ENCODE data around the gene CCT4. TPM values are rescaled to one million over a fixed set of nuclear protein-coding genes. Genes with fewer than 3 reads are reported as not detected.
"Not testable (repeated sequence)": the region's sequence is repeated elsewhere in the genome, so short reads cannot be mapped to it uniquely, and the experiment has no call there.

CCT4 gene
- total RNA-seq, 1 donor = 117 TPM

GRCh38 chr2:61876400-61876799, 12.1 kb downstream of the CCT4 start:
- Histone ChIP-seq H3K27ac (ENCODE audit: low read depth, low read length) (no peak overlapping the region), H3K9me3 (ENCODE audit: low read depth, low read length) (no peaks in the 10 kb centered on the region), H3K4me1 (ENCODE audit: insufficient read depth, low read length) (no peaks in the 10 kb centered on the region), H4K20me1 (ENCODE audit: insufficient read depth, low read length) (peaks cover 4% of the 10 kb centered on the region), H3K36me3 (ENCODE audit: insufficient read depth, low read length) (peaks cover 87% of the 10 kb centered on the region), H3K79me2 (ENCODE audit: insufficient read depth, low read length) (peaks cover 16% of the 10 kb centered on the region), H2AFZ (ENCODE audit: low read length) (no peak overlapping the region), H3K4me3 (ENCODE audit: insufficient read depth, low read length) (no peak overlapping the region), H3K27me3 (ENCODE audit: insufficient read depth, low read length) (no peaks in the 10 kb centered on the region), H3K4me2 (ENCODE audit: insufficient read depth, low read length) (no peak overlapping the region)
- no peak for TF ChIP-seq CTCF (IDR thresholded peaks at IDR 0.05; ENCODE audit: extremely low read depth, low read depth, low read length)
- no peak for DNase-seq (ENCODE audit: insufficient read length, low spot score, missing footprints)

DNA sequence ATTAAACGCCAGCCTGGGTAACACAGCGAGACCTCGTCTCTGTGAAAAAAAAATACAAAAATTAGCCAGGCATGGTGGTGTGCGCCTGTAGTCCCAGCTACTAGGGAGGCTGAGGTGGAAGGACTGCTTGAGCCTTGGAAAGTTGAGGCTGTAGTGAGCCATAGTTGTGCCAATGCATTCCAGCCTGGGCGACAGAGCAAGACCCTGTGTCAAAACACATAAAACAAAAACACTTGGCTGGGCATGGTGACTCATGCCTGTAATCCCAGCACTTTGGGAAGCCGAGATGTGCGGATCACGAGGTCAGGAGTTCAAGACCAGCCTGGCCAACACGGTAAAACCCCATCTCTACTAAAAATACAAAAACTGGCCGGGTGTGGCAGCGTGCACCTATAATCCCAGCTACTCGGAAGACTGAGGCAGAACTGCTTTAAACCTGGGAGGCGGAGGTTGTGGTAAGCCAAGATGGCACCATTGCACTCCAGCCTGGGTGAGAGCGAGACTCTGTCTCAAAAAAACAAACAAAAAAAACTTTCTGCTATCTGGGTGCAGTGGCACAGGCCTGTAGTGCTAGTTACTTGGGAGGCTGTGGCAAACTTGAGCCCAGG, 21.9 kb downstream of the CCT4 start:
- H4K20me1 ChIP-seq (ENCODE audit: insufficient read depth, low read length); H3K4me3 ChIP-seq (ENCODE audit: insufficient read depth, low read length); H3K4me1 ChIP-seq (ENCODE audit: insufficient read depth, low read length); DNase-seq (ENCODE audit: insufficient read length, low spot score, missing footprints); H2AFZ ChIP-seq (ENCODE audit: low read length); H3K27me3 ChIP-seq (ENCODE audit: insufficient read depth, low read length); H3K4me2 ChIP-seq (ENCODE audit: insufficient read depth, low read length); H3K9me3 ChIP-seq (ENCODE audit: low read depth, low read length); H3K27ac ChIP-seq (ENCODE audit: low read depth, low read length); H3K79me2 ChIP-seq (ENCODE audit: insufficient read depth, low read length): not testable (repeated sequence)
- H3K36me3 ChIP-seq (ENCODE audit: insufficient read depth, low read length) = peaks cover 64% of the 10 kb centered on the region

- no peak for TF ChIP-seq CTCF (IDR thresholded peaks at IDR 0.05; ENCODE audit: extremely low read depth, low read depth, low read length)
- H3K36me3 ChIP-seq (ENCODE audit: insufficient read depth, low read length) = peaks cover 26% of the 10 kb centered on the region
- no peak for DNase-seq (ENCODE audit: insufficient read length, low spot score, missing footprints)
These were observed 26.4 kb downstream of the CCT4 start for GRCh38 chr2:61862085-61862484.

DNA sequence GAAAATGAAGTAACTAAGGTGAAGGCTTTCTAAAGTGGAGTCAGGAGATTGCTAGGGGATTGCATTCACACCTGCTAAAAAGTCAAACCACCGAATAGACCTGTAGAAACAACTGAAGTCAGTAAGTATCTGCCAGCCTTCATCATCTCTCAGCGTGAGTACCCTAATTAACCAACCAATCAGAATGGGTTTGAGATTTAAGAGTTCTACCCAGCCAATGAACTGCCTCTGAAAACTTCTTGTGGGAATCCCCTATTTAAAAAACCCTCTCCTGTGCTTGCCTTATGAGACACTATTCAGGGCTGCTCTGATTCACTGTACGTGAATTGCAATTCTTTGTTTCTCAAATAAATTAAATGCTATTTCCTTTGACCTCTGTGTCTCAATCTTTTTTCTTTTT, 31.2 kb downstream of the CCT4 start:
- DNase-seq (ENCODE audit: insufficient read length, low spot score, missing footprints) = no peak
- H3K9me3 ChIP-seq (ENCODE audit: low read depth, low read length) = no peaks in the 10 kb centered on the region
- H3K4me1 ChIP-seq (ENCODE audit: insufficient read depth, low read length) = peaks cover 9% of the 10 kb centered on the region
- no peak overlapping the region for H3K27ac ChIP-seq (ENCODE audit: low read depth, low read length)
- H3K4me3 ChIP-seq (ENCODE audit: insufficient read depth, low read length) = no peak overlapping the region
- no peaks in the 10 kb centered on the region for H4K20me1 ChIP-seq (ENCODE audit: insufficient read depth, low read length)
- H3K79me2 ChIP-seq (ENCODE audit: insufficient read depth, low read length) = no peaks in the 10 kb centered on the region
- TF ChIP-seq CTCF (IDR thresholded peaks at IDR 0.05; ENCODE audit: extremely low read depth, low read depth, low read length) = no peak
- H3K36me3 ChIP-seq (ENCODE audit: insufficient read depth, low read length) = no peaks in the 10 kb centered on the region
- no peak overlapping the region for H3K4me2 ChIP-seq (ENCODE audit: insufficient read depth, low read length)
- H2AFZ ChIP-seq (ENCODE audit: low read length) = no peak overlapping the region
- H3K27me3 ChIP-seq (ENCODE audit: insufficient read depth, low read length) = no peaks in the 10 kb centered on the region

More at GRCh38 chr2:61862085-61862484, 26.4 kb downstream of the CCT4 start:
- Histone ChIP-seq H3K4me1 (ENCODE audit: insufficient read depth, low read length) (no peaks in the 10 kb centered on the region), H3K4me3 (ENCODE audit: insufficient read depth, low read length) (no peak overlapping the region), H2AFZ (ENCODE audit: low read length) (no peak overlapping the region), H3K27ac (ENCODE audit: low read depth, low read length) (no peak overlapping the region), H4K20me1 (ENCODE audit: insufficient read depth, low read length) (no peaks in the 10 kb centered on the region), H3K27me3 (ENCODE audit: insufficient read depth, low read length) (no peaks in the 10 kb centered on the region), H3K9me3 (ENCODE audit: low read depth, low read length) (no peaks in the 10 kb centered on the region), H3K4me2 (ENCODE audit: insufficient read depth, low read length) (no peak overlapping the region), H3K79me2 (ENCODE audit: insufficient read depth, low read length) (no peaks in the 10 kb centered on the region)
